Measurements from ENCODE around the gene RUVBL1.

RUVBL1 gene

GRCh38 chr3:128063865-128064264 lies 59.7 kb downstream of the RUVBL1 start:
- Histone ChIP-seq H4K20me1 (ENCODE audit: control insufficient read depth, insufficient read depth, low read depth, low read length) (peaks cover 10% of the 10 kb centered on the region; the same call in 1 of the 2 replicates), H3K9me3 (ENCODE audit: control insufficient read depth, insufficient read depth, low read length) (no peaks in the 10 kb centered on the region), H3K79me2 (ENCODE audit: control insufficient read depth, low read length) (peaks cover 15% of the 10 kb centered on the region), H3K4me3 (ENCODE audit: low read length) (no peak overlapping the region), H3K27ac (ENCODE audit: low read depth, low read length) (no peak overlapping the region), H3K4me2 (ENCODE audit: low read length) (no peak overlapping the region), H3K4me1 (ENCODE audit: control insufficient read depth, low read length) (no peaks in the 10 kb centered on the region), H3K9me2 (replicated peaks; ENCODE audit: control insufficient read depth, low read length) (no peaks in the 10 kb centered on the region), H3K27me3 (ENCODE audit: control insufficient read depth, low read length) (no peaks in the 10 kb centered on the region), H3K36me3 (ENCODE audit: control insufficient read depth, low read length) (peaks cover 97% of the 10 kb centered on the region), H3F3A (ENCODE audit: control insufficient read depth, insufficient read depth) (peaks cover 16% of the 10 kb centered on the region; the same call in 1 of the 2 replicates)
- TF ChIP-seq EZH2phosphoT487 (IDR thresholded peaks at IDR 0.05; ENCODE audit: borderline replicate concordance, low read length) (no peak), CTCF (IDR thresholded peaks at IDR 0.05; ENCODE audit: low read depth, low read length, poor library complexity, severe bottlenecking) (no peak)

GRCh38 chr3:128062033-128062745 lies 61.4 kb downstream of the RUVBL1 start:
- Histone ChIP-seq H3F3A (ENCODE audit: control insufficient read depth, insufficient read depth) (peaks cover 16% of the 10 kb centered on the region; the same call in 1 of the 2 replicates), H3K9me2 (replicated peaks; ENCODE audit: control insufficient read depth, low read length) (no peaks in the 10 kb centered on the region), H3K27me3 (ENCODE audit: control insufficient read depth, low read length) (no peaks in the 10 kb centered on the region), H3K9me3 (ENCODE audit: control insufficient read depth, insufficient read depth, low read length) (no peaks in the 10 kb centered on the region), H3K27ac (ENCODE audit: low read depth, low read length) (no peak overlapping the region), H3K36me3 (ENCODE audit: control insufficient read depth, low read length) (peaks cover 94% of the 10 kb centered on the region), H3K4me2 (ENCODE audit: low read length) (no peak overlapping the region), H3K79me2 (ENCODE audit: control insufficient read depth, low read length) (peaks cover 16% of the 10 kb centered on the region), H3K4me3 (ENCODE audit: low read length) (no peak overlapping the region), H3K4me1 (ENCODE audit: control insufficient read depth, low read length) (no peaks in the 10 kb centered on the region), H4K20me1 (ENCODE audit: control insufficient read depth, insufficient read depth, low read depth, low read length) (peaks cover 10% of the 10 kb centered on the region; the same call in 1 of the 2 replicates)
- TF ChIP-seq CTCF (IDR thresholded peaks at IDR 0.05; ENCODE audit: low read depth, low read length, poor library complexity, severe bottlenecking) (no peak), EZH2phosphoT487 (IDR thresholded peaks at IDR 0.05; ENCODE audit: borderline replicate concordance, low read length) (no peak)

- no peak overlapping the region for H3K4me2 ChIP-seq (ENCODE audit: low read length)
- H3K36me3 ChIP-seq (ENCODE audit: control insufficient read depth, low read length): peaks cover 92% of the 10 kb centered on the region
Measured at GRCh38 chr3:128060473-128061381, 62.9 kb downstream of the RUVBL1 start.

More at GRCh38 chr3:128060473-128061381, 62.9 kb downstream of the RUVBL1 start:
- no peak for TF ChIP-seq EZH2phosphoT487 (IDR thresholded peaks at IDR 0.05; ENCODE audit: borderline replicate concordance, low read length)
- TF ChIP-seq CTCF (IDR thresholded peaks at IDR 0.05; ENCODE audit: low read depth, low read length, poor library complexity, severe bottlenecking): no peak
- Histone ChIP-seq H3K9me3 (ENCODE audit: control insufficient read depth, insufficient read depth, low read length) (no peaks in the 10 kb centered on the region), H3F3A (ENCODE audit: control insufficient read depth, insufficient read depth) (0 out of 2 replicates have a peak, but pooled peaks cover 12% of the 10 kb centered on the region), H3K9me2 (replicated peaks; ENCODE audit: control insufficient read depth, low read length) (no peaks in the 10 kb centered on the region), H3K4me3 (ENCODE audit: low read length) (no peak overlapping the region), H4K20me1 (ENCODE audit: control insufficient read depth, insufficient read depth, low read depth, low read length) (peaks cover 8% of the 10 kb centered on the region; the same call in 1 of the 2 replicates), H3K79me2 (ENCODE audit: control insufficient read depth, low read length) (peaks cover 28% of the 10 kb centered on the region), H3K27ac (ENCODE audit: low read depth, low read length) (no peak overlapping the region), H3K4me1 (ENCODE audit: control insufficient read depth, low read length) (peaks cover under 1% of the 10 kb centered on the region; the same call in 1 of the 2 replicates), H3K27me3 (ENCODE audit: control insufficient read depth, low read length) (no peaks in the 10 kb centered on the region)

Measured in DOHH2 (cell line).